ENCODE results near the gene CENPK.
"Not testable (repeated sequence)": the region's sequence is repeated elsewhere in the genome, so short reads cannot be mapped to it uniquely, and the experiment has no call there.

The CENPK gene, protein sequence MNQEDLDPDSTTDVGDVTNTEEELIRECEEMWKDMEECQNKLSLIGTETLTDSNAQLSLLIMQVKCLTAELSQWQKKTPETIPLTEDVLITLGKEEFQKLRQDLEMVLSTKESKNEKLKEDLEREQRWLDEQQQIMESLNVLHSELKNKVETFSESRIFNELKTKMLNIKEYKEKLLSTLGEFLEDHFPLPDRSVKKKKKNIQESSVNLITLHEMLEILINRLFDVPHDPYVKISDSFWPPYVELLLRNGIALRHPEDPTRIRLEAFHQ

DNA sequence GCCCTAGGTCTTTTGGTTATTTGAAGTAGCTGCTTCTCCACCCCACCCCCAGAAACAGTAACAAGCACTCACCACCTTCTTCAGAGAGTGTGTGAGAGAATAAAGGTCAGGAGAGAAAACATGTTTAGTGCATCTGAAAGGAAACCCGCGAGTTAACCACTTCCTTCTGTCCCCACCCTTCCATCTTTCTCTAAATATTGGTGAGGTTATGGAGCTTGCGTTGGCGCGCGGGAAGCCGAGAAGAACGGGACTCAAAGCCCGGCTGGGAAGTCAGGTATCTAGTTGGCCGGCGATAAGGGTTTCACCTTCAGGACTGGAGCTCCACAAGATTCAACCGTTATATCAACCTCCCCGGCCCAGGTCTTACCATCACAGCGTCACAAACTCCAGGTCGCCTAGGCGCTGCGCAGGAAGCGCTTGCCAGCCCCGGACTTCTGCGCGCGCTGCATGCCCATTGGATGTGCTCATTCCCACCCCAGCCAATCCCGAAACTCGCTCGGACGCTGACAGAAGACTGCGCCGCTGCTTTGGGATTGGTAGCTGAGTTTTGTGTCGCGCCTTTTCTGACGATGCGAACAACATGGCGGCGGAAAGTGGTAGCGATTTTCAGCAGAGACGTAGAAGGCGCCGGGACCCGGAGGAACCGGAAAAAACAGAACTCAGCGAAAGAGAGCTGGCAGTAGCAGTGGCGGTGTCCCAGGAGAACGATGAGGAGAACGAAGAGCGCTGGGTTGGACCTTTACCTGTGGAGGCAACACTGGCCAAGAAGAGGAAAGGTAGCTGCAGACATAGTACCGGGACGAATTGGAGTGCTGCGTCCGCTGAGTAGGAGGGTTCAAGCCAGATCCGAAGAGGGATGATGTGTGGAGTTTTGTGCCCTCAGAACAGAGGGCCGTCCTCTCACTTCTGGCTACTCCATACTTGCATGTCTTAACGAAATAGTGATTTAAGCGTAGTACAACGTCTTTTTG lies at the start of gene CENPK, which contains the start of gene PPWD1:
TSS of gene CENPK (minus strand) at position 438 of the 971 bp plus-strand sequence. CDS start 8,261 bp downstream, outside the sequence.
TSS of gene PPWD1 (plus strand) at position 566 of the 971 bp plus-strand sequence. CDS start at position 581, 15 bp downstream.
- peak; percentile 95 for DNase-seq

DNA sequence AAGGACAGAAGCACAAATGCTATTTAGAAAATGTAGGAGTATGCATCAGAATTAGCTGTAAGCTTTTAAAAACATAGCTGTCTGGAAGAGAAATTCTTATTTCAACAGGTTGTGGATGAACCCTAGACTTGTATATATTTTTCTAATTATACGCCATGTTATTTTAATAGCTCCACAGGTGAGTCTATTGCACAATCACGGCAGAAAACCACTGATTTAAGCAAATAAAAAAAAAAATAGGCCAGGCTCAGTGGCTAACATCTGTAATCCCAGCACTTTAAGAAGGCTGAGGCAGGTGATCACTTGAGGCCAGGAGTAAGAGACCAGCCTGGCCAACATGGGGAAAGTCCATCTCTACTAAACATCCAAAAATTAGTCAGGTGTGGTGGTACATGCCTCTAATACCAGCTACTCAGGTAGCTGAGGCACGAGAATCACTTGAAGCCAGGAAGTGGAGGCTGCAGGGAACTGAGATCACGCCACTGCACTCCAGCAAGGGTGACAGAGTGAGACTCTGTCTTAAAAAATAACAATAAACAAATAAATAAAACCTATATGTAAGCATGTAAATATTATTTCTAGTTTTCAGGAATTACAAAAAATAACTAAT lies 49.4 kb upstream of the CENPK start:
- DNase-seq, result no peak

DNA sequence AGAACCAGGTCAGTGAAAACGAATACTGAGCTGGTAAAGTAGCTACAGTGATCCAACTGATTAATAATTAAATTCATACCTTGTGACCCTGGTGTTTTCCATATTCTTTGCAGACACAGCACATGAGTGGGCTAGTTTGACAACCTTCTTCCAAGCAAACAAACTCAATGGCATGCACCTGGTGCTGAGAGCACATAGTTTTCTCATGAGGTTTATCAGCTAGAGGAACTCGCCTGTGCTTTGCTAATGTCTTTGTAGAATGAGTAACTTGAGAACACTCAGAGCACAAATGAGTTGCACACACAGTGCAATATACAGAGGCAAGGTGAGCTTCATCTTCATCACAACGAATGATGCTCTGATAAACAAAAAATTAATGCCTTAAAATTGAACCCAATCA lies 48.6 kb upstream of the CENPK start:
- no peak for DNase-seq

DNA sequence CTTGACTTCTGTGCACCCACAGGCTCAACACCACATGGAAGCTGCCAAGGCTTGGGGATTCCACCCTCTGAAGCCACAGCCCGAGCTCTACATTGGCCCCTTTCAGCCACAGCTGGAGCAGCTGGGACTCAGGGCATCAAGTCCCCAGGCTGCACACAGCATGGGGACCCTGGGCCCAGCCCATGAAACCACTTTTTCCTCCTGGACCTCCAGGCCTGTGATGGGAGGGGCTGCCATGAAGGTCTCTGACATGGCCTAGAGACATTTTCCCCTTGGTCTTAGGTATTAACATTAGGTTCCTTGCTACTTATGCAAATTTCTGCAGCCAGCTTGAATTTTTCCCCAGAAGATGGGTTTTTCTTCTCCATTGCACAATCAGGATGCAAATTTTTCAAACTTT lies 38.8 kb upstream of the CENPK start:
- DNase-seq, result not testable (repeated sequence)

DNA sequence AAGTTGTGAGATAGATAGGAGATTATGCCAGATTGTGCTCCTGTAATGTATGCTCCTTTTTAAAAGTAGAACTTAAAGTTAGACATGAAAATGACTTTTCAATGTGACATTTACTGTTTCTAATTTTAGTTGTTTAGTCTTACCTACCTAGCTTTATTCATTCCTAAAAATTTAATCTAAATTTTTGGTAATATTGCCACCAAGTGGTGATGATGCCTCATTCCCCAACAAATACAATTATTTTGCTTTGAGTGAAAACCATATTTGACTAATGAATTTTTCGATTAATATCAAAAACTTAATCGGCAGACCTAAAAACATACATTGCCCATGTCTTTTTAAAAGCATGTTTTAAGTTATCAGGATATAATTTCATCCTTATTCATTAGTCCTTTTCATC lies 25.7 kb upstream of the CENPK start:
- DNase-seq, result no peak

DNA sequence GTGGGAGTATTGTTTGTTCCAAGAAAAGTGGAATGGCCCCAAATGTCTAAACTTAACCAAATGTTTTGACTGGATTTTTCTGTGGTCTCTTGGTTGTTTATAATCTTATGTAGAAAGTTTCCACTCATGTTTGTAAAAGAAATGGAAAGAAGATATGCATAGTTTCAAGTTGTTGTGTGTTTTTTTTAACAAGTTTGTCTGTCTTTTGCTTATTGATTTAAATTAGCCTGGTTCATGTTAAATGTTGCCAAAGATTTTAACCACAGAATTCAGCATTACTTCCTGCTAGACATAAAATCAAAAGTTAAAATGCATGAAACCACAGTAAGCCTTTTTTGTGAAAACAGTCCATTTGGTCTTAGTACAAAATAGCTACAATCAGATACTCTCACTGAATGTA lies 14.2 kb upstream of the CENPK start:
- no peak for DNase-seq

DNA sequence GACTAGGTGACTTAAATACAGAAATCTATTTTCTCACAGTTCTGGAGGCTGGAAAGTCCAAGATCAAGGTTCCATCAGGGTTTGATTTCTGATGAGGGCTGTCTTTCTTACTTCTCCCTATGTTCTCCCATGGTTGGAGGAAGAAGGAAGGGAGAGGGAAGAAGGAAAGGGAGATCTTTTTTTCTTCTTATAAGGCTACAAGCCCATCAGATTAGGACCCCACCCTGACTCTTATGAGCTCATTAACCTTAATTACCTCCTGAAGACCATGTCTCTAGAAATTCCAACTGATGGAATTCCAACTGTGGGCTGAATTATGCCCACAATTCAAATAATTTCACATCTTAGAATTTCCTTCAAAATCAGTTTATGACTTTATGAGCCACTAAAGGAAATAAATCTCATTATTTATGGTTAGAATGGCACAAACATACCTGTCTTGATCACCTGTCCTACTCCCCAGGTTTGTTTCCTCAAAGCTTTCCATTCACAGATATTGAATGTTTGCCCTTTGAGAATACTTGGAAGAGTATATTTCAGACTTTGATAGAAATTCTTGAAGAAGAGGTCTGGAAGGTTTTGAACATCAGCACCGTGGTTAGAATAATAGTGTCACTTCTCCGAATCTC lies 7.7 kb upstream of the CENPK start:
- DNase-seq, result no peak

DNA sequence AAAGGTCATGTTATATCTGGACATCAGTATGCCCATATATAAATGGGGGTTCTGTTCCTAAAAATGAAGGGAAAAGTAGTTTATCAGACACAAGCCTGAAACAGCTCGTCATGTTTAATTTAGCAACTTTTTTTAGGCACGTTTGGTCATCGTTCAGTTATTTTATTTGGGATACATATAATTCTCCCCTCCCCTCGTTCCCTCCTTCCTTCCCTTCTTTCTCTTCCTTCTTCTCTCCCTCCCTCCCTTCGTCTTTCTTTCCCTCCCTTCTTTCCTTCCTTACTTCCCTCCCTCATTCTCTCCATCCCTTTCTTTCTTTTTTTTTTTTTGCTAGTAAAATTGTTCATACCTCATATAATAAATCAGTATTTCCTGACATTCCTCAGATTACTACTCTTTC lies 3.5 kb upstream of the CENPK start:
- no peak for DNase-seq

DNA sequence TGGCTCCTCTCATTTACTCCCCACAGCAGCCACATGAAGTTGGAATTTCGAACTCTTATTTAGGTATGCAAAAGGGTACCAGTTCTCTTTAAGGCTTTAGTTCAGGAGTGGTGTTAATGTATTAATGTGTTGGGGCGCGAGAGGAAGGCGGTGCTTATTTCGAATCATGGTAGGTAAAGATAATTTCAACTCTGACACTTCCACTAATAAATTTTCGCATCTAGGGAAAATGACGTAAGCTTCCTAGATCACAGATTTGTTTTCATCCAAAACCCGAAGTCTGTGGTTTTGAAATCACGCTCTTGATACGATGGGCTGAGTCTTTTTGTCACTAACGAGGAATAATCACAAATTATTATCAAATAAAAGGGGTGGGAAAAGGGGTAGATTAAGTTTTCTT lies 809 bp upstream of the CENPK start:
- no peak for DNase-seq

DNA sequence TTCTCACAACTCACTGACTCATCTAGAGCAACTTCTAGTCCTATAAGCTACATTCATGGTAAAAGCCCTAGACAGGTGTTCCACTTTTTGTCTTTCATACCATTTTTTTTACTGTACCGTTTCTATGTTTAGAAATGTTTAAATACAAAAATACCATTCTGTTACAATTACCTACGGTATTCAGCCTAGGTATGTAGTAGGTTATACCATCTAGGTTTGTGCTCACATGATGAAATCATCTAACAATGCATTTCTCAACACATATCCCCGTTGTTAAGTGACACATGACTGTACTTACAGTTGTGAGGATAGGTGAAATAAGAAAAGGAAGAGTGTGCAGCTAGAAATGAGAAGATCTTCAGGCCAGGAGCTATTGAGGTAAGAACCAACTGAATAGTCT lies 6.2 kb downstream of the CENPK start:
- no peak for DNase-seq

DNA sequence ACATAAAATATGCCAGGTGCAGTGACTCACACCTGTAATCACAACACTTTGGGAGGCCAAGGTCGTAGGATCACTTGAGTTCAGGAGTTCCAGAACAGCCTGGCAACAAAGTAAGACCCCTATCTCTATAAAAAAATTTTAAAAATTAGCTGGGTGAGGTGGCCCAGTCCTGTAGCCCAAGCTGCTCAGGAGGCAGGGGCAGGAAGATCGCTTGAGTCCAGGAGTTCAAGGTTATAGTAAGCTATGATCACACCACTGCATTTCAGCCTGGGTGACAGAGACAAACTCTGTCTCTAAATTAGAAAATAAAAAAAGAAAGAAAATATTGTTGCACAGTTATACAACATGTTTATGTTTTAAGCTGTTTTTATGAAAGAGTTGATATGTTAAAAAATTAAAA lies 6.8 kb downstream of the CENPK start:
- no peak for DNase-seq

DNA sequence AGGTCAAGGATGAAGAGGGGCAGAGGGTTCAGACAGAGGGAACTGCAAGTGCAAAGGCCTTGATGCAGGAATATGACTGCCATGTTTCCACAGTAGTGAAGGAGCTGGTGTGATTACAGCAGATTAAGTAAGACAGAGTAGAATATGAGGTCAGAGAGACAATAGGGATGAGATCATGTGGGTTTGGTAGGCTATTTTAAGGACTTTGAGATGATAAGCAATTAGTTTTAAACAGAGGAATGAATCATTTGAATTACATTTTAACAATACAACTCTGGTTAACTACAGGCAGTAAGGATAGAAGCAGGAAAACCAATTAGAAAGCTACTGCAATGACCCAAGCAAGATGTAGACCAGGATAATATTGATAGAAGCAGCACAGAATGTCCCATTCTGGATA lies 7.7 kb downstream of the CENPK start:
- DNase-seq, result no peak

DNA sequence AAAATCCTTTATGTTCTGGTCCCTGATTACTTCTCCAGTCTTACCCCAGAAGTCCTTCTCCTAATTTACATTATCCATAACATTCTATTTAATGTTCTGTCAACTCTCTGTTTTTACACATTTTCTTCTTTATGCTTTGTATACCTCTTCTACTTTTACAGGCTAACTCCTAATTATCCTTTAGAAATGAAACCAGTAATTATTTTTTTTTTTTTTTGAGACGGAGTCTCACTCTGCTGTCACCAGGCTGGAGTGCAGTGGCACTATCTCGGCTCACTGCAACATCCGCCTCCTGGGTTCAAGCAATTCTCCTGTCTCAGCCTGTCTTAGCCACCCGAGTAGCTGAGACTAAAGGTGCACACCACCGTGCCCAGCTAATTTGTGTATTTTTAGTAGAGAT lies 9.0 kb downstream of the CENPK start:
- DNase-seq, result no peak

DNA sequence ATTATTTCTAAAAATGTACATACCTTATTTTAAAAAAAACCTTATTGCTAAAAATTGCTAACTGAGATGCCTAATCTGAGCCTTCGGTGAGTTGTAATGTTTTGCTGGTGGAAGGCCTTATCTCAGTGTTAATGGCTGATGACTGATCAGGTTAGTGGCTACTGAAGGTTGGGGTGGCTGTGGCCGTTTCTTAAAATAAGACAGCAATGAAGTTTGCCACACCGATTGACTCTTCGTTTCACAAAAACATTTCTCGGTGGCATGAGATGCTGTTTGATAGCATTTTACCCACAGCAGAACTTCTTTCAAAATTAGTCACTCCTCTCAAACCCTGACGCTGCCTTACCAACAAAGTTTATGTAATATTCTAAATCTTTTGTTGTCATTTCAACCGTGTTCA lies 14.7 kb downstream of the CENPK start:
- no peak for DNase-seq

DNA sequence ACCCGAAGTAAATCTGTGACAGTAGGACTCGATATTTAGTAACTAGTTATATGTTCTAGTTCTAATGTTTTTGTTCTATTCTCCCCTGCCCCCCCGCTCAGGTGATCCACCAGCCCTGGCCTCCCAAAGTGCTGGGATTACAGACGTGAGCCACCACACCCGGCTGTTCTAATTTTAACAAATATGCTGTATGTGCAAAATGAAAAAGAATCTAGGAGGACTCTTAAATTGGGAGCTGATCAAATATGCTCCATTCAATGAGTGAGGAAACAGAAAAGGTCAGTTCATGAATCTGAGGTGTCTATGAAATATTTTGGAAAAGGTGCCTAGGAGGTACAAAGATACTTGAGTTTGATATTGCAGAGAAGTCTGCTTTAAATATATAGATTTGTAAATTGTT lies 16.8 kb downstream of the CENPK start:
- no peak for DNase-seq

DNA sequence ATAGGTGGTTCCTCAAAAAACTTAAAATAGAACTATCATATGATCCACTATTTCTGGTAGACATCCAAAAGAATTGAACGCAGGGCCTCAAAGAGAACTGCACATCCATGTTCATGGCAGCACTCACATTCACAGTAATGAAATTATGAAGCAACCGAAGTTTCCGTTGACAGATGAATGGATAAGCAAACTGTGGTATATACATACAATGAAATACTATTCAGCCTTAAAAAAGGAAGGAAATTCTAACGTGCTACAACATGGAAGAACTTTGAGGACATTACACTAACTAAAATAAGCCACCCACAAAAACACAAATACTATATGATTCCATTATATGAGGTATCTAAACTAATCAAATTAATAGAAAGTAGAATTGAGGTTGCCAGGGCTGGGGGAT lies 18.5 kb downstream of the CENPK start:
- no peak for DNase-seq

DNA sequence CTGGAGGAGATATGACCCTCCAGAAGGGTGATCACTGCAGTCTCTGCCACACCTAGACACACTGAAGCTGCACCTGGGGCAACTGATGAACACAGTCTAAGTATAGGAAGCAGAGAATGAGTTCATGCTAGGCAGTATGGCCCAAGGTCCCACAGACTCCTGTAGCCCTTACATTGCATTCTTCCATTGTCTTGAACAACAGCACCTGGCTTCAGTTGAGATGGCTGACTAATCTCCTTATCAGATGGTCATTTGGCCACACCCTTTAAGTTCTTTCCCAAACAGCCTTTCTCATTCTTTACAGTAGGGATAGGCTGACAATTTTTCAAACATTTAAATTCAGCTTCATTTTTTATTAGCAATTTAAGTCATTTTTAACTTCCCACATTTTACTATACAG lies 23.1 kb downstream of the CENPK start:
- no peak for DNase-seq

DNA sequence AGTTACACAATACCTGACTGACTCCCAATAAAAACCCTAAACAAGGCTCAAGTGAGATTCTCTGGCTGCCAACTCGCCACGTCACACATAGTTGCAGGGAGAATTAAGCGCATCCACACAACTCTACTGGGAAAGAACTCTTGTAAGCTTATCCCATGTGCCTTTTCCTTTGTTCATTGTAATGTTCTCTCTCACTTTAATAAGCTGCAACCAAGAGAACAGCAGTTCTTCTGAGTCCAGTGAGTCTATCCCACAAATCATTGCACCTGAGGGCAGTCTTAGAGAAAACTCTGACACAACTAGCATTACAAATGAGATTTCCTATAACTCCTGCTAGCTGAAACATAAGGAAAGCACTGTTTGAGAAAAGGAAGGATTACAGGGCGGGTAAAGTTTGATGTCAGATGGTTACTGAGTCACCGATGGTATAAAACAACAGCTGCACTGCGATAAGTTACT lies 27.4 kb downstream of the CENPK start:
- DNase-seq, result no peak

DNA sequence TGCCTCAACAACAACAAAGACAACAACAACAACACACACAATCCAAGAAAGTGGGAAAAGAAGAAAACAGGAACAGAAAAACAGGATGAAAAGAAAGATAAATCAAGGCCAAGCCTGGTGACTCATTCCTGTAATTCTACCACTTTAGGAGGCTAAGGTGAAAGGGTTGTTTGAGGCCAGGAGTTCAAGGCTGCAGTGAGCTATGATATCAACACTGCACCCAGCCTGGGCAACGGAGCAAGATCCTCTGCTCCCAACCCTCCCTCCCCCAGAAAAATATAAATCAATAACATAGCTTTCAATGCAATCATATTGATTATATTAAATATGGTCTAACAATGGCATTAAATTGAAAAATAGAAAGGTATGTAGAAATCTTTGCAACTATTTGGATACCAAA lies 32.1 kb downstream of the CENPK start:
- no peak for DNase-seq

DNA sequence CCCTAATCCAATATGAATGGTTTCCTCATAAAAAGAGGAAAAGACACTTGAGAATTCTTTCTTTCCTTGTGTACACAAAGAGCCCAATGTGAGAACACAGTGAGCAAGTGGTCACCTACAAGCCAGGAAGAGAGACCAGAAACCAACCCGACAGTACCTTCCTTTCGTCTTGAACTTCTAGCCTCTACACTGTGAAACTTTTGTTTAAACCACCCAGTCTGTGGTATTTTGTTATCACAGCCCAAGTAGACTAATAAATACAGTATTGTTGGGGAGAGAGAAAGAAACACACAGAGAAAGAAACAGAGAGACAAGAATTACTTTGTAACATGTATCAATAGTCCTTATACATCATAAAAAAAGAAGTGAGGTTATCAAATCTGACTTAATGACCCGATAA lies 37.2 kb downstream of the CENPK start:
- DNase-seq, result no peak

DNA sequence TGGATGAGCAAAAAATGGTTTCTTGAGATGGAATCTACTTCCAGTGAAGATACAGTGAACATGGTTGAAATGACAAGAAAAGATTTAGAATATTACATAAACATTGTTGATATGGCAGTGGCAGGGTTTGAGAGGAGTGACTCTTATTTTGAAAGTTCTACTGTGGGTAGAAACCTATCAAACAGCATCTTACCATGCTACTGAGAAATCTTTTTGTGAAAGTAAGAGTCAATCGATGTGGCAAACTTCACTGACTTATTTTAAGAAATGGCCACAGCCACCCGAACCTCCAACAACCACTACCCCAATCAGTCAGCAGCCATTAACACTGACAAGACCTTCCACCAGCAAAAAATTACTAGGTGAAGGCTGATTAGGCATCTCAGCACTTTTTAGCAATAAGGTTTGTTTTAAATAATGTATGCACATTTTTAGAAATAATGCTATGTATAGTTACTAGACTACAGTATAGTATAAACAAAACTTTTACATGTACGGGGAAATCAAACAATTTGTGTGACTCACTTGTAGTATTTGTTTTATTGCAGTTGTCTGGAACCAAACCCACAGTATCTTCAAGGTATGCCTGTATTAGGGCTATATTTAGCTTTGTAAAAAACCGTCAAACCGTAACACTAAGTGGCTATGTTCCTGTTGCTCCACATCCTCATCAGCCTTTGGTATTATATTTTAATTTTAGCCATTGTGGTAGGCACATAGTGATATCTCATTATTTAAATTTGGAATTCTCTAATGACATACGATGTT lies 50.6 kb downstream of the CENPK start:
- DNase-seq, result no peak

DNA sequence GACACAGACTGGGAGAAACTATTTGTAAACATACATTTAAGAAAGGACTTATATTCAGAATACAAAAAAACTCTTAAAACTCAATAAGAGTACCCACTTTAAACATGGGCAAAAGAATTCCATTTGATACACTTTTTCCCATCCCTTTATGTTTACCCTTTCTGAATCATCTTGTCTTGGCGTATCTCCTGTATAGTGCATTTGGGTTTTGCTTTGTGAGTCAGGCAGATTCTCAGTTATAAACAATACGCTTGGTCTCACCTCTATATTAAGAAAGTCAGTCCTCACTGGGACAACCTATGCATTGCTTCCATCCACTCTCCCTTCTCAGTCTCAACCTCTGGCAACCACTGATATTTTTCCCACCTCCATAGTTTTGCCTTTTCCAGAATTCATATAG lies 54.0 kb downstream of the CENPK start:
- no peak for DNase-seq

Data from activated CD8-positive, alpha-beta memory T cell treated with anti-CD3 and anti-CD28 coated beads, Interleukin-2, amount 50 U/mL, for 48 hours (primary cell).